RWPE2 (cell line): Measurements from ENCODE around the gene PXK.

Experiments used
- ATAC-seq: fragments of 200-7000 bp; cut with Tn5 transposase; 3 replicates; pipeline ENCODE4 v1.9.1; 2021; ENCODE audit warnings: low read depth
- DNase-seq: peaks from one replicate; pipeline ENCODE4 v3.0.0-alpha.2; 2020; ENCODE audit warnings: low spot score
- H3K27ac ChIP-seq: fragments of 450-650 bp; 2 replicates; pipeline ENCODE4 v1.5.1; 2017; ENCODE audit warnings: mild to moderate bottlenecking; ENCODE audit not compliant: poor library complexity, severe bottlenecking
- H3K27me3 ChIP-seq: fragments of 250-450 bp; sonication (Bioruptor Pico); 2 replicates; pipeline ENCODE4 v1.5.1; 2021; ENCODE audit warnings: mild to moderate bottlenecking, moderate library complexity; ENCODE audit not compliant: insufficient read depth, poor library complexity, severe bottlenecking
- H3K36me3 ChIP-seq: fragments of 250-450 bp; sonication (Bioruptor Pico); 2 replicates; pipeline ENCODE4 v1.5.1; 2020; ENCODE audit warnings: low read depth, mild to moderate bottlenecking, moderate library complexity
- H3K4me1 ChIP-seq: fragments of 250-450 bp; sonication (Bioruptor Pico); 2 replicates; pipeline ENCODE4 v1.5.1; 2021; ENCODE audit warnings: mild to moderate bottlenecking, moderate library complexity; ENCODE audit not compliant: insufficient read depth, poor library complexity, severe bottlenecking
- H3K4me3 ChIP-seq: fragments of 250-450 bp; sonication (Bioruptor Pico); 2 replicates; pipeline ENCODE4 v1.5.1; 2021; ENCODE audit warnings: mild to moderate bottlenecking, moderate library complexity; ENCODE audit not compliant: severe bottlenecking
- H3K9me3 ChIP-seq: fragments of 250-450 bp; sonication (Bioruptor Pico); 2 replicates; pipeline ENCODE4 v1.5.1; 2021; ENCODE audit warnings: mild to moderate bottlenecking, moderate library complexity; ENCODE audit not compliant: severe bottlenecking
- CTCF ChIP-seq: fragments of 450-650 bp; IDR thresholded peaks from one replicate; pipeline ENCODE4 v1.5.1; 2017; ENCODE audit warnings: mild to moderate bottlenecking, moderate library complexity; ENCODE audit not compliant: poor library complexity, severe bottlenecking

The PXK gene

GRCh38 chr3:58469096-58469495 is 136.4 kb downstream of the PXK start:
- Histone ChIP-seq H3K4me1 (peaks cover 19% of the 10 kb centered on the region), H3K4me3 (no peak overlapping the region), H3K36me3 (no peaks in the 10 kb centered on the region), H3K27ac (no peak overlapping the region), H3K27me3 (no peaks in the 10 kb centered on the region), H3K9me3 (no peaks in the 10 kb centered on the region)
- no peak for TF ChIP-seq CTCF
- ATAC-seq (no peak), DNase-seq (no peak)

DNA sequence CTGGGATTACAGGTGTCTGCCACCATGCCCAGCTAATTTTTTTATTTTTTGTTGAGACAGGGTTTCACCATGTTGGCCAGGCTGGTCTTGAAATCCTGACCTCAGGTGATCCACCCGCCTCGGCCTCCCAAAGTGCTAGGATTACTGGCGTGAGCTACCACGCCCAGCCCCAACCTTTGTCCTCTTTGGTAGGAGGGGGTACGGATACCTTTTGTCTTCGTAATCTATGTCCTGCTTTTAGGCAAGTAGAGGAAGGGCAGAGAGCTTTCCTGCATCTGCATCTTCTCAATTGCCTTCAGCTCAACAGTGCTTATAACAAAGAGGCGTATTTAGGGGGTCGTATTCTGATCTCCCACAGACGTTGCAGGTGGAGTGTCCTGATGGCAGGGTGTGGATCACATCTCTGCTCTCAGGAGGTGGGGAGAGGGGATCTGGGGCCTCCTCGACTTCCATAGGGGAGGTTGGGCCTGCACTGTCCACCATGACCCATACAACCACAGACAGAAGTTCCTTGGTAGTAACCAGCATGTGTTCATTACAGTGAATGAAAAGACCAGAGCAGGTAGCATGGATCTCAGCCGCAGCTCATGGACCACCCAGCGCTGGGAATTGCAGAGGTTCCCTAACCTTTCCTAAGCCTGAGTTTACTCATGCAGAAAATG is 137.8 kb downstream of the PXK start:
- no peaks in the 10 kb centered on the region for H3K27me3 ChIP-seq
- no peak for ATAC-seq
- no peak overlapping the region for H3K4me3 ChIP-seq
- TF ChIP-seq CTCF, result no peak
- no peaks in the 10 kb centered on the region for H3K9me3 ChIP-seq
- H3K4me1 ChIP-seq, result peaks cover 18% of the 10 kb centered on the region
- H3K36me3 ChIP-seq, result no peaks in the 10 kb centered on the region
- H3K27ac ChIP-seq, result peak overlapping the region; percentile 53
- DNase-seq, result no peak

DNA sequence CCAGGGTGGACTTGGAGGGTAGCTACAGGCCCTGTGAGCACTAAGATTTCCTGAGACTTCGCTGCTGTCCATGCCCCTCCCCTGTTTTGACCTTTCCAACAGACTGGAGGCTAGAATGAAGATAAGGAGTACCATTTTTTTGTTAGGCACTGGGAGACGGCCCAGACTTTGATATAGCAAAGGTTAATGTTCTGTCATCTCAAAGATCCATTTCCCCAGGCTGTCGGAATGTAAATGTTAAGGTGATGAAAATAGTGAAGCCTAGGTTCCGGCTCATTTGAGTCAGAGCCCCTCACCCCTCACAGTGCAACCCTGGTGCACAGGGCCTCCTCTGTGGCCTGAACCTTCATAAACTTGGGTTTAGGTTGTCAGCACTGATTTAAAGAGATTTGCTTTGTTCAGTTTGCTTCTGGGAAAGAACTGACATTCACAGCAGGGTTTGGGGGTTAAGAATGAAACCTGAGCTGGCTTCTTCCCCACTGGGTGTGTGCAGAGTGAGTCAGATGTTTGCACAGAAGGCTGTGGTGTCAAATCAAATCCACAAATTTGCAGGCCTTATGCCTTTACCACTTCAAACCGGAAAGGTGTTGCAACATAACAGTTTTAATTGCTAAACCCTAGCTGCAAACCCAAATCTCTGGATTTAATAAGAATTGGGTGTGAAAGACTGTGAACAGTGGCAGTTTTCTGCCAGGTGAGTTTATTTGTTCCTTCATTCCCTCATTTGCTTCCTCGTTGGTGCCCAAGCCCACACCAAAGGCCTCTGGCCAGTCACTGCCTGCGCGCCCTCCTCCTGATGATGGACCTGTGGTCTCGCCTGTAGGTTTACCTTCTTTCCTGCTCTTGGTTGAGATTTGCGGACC is 138.6 kb downstream of the PXK start:
- TF ChIP-seq CTCF, result no peak
- ATAC-seq, result peak; percentile 99
- no peaks in the 10 kb centered on the region for H3K27me3 ChIP-seq
- no peaks in the 10 kb centered on the region for H3K36me3 ChIP-seq
- peak overlapping the region; percentile 53 for H3K27ac ChIP-seq
- H3K4me1 ChIP-seq, result peaks cover 18% of the 10 kb centered on the region
- H3K4me3 ChIP-seq, result no peak overlapping the region
- DNase-seq, result peak; percentile 81
- no peaks in the 10 kb centered on the region for H3K9me3 ChIP-seq

- Histone ChIP-seq H3K4me3 (no peak overlapping the region), H3K9me3 (no peaks in the 10 kb centered on the region), H3K4me1 (peaks cover 18% of the 10 kb centered on the region), H3K27me3 (no peaks in the 10 kb centered on the region), H3K27ac (no peak overlapping the region), H3K36me3 (no peaks in the 10 kb centered on the region)
- TF ChIP-seq CTCF, result no peak
- ATAC-seq (no peak), DNase-seq (no peak)
Measured at GRCh38 chr3:58473275-58473674, 140.6 kb downstream of the PXK start.

GRCh38 chr3:58474348-58474911 is 141.7 kb downstream of the PXK start:
- H3K4me1 ChIP-seq, result peaks cover 18% of the 10 kb centered on the region
- ATAC-seq, result no peak
- H3K9me3 ChIP-seq, result no peaks in the 10 kb centered on the region
- no peak for TF ChIP-seq CTCF
- H3K36me3 ChIP-seq, result no peaks in the 10 kb centered on the region
- no peak overlapping the region for H3K4me3 ChIP-seq
- DNase-seq, result no peak
- no peaks in the 10 kb centered on the region for H3K27me3 ChIP-seq
- H3K27ac ChIP-seq, result no peak overlapping the region
